ENCODE measurements around the gene USP10.
"Not testable (repeated sequence)": the region's sequence is repeated elsewhere in the genome, so short reads cannot be mapped to it uniquely, and the experiment has no call there.

Gene USP10

DNA sequence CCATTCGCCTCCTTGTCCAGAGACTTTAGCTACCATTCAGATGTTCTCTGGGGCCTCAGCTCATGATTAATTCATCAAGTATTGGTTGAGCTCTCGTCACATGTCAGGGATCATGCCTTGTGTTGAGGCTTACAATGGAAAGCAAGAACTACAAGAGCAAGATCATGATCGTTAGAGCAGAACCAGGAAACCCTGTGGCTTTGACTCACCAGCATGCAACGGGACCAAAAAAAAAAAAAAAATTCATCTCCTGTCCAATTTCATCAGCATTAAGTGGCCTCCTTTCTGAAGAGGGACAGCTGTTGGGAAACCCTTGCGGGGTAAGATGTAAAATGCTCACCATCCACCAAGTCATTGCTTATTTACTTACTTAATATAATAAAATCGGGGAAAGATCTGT lies 12.1 kb upstream of the USP10 start:
- TF ChIP-seq, protein P1, sequence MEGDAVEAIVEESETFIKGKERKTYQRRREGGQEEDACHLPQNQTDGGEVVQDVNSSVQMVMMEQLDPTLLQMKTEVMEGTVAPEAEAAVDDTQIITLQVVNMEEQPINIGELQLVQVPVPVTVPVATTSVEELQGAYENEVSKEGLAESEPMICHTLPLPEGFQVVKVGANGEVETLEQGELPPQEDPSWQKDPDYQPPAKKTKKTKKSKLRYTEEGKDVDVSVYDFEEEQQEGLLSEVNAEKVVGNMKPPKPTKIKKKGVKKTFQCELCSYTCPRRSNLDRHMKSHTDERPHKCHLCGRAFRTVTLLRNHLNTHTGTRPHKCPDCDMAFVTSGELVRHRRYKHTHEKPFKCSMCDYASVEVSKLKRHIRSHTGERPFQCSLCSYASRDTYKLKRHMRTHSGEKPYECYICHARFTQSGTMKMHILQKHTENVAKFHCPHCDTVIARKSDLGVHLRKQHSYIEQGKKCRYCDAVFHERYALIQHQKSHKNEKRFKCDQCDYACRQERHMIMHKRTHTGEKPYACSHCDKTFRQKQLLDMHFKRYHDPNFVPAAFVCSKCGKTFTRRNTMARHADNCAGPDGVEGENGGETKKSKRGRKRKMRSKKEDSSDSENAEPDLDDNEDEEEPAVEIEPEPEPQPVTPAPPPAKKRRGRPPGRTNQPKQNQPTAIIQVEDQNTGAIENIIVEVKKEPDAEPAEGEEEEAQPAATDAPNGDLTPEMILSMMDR (IDR thresholded peaks at IDR 0.05; ENCODE audit: insufficient read depth, missing control alignments), result no peak
- FAIRE-seq (no peak), DNase-seq (ENCODE audit: insufficient read length, low spot score) (no peak)

DNA sequence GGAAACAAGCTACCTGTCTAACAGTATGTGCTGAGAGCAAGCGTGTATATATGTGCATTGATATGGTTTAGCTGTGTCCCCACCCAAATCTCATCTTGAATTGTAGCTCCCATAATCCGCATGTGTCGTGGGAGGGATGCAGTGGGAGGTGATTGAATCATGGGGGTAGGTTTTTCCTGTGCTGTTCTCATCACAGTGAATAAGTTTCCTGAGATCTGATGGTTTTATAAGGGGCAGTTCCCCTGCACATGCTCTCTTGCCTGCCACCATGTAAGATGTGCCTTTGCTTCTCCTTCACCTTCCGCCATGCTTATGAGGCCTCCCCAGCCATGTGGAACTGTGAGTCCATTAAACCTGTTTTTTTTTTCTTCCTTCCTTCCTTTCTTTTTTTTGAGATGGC lies 11.6 kb upstream of the USP10 start:
- not testable (repeated sequence) for DNase-seq (ENCODE audit: insufficient read length, low spot score); FAIRE-seq

DNA sequence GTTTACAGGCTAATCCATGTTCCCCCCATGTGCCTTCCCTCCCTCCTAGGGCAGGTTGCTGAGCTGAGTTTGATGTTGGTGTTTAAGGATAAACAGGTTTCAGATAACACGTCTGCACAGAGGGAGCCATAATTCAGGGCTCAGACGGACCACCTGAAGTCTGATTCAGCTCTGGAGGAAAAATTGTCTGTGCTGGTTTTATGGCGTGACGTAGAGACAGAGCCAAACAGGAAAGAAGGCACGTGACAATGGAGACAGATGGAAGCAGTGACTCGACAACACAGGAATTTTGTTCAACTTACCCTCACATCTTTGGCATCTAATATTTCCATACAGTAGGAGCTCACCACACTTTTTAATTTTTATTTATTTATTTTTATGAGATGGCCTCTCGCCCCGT lies 10.7 kb upstream of the USP10 start:
- FAIRE-seq (no peak), DNase-seq (ENCODE audit: insufficient read length, low spot score) (no peak)
- TF ChIP-seq, protein P1 (IDR thresholded peaks at IDR 0.05; ENCODE audit: insufficient read depth, missing control alignments), result no peak

DNA sequence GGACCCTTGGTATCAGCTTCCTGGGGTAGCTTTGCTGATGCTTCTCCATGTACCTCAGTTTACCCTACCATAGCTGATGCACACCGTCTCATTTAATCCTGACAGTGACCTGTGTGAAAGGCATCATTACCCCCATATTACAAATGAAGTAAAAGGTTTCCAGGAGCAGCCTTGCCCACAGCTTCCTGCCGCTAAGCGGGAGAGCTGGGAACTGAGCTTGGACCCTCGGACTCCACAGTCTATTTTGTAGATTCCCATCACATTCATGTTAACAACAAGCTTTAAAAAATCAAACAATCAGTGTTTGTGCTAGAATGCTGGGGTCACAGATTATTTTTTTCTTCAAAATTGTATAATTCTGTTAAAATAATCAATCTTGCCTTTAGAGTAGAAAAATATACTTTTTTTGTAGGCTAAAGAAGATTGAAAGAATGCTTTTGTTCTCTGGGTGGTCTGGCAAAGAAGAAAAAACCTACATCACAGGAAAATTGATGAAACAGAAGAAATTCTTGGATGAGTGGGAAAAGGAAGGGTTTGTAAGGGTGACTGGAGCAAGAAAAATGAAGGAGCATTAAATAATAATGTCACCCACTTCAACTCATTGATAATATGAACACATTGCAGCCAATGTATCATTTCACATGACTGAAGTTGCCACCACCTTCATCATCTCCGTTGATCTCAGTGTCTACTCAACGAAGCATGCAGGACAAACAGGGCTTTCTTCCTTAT lies 9.5 kb upstream of the USP10 start:
- TF ChIP-seq, protein P1 (IDR thresholded peaks at IDR 0.05; ENCODE audit: insufficient read depth, missing control alignments), result no peak
- FAIRE-seq, result no peak
- DNase-seq (ENCODE audit: insufficient read length, low spot score), result no peak

DNA sequence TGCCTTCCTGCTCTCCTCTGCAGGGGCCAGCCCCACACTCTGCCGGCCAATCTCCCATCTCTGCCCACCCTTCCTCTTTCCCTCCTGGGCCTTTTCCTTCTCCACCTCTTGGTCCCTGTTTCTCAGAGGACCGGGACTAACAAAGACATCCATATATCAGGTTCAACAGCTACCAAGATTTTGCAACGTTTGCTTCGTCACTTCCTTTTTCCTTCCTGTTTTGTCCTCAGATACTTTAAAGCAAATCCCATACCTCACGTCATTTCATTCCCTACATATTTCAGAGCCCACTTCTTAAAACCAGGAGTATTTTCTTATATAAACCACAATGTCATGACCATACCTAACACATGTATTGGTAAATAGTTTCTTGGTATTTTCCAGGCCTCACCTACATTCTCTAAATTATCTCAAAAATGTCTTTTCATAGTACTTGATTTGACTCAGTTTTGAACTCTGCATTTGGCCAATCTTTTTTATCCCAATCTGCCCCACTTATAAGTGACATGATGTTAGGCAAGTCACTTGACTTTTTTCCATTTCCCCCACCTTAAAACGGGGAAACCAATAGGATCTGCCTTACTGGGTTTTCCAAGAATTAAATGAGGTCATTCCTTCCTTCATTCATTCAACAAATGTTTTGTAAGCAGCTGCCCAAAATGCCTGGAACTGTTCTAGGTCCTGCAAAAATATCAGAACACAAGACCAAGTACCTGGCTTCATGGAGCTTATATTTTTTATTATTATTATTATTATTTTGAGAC lies 7.2 kb upstream of the USP10 start:
- no peak for FAIRE-seq
- TF ChIP-seq, protein P1 (IDR thresholded peaks at IDR 0.05; ENCODE audit: insufficient read depth, missing control alignments), result no peak
- no peak for DNase-seq (ENCODE audit: insufficient read length, low spot score)

DNA sequence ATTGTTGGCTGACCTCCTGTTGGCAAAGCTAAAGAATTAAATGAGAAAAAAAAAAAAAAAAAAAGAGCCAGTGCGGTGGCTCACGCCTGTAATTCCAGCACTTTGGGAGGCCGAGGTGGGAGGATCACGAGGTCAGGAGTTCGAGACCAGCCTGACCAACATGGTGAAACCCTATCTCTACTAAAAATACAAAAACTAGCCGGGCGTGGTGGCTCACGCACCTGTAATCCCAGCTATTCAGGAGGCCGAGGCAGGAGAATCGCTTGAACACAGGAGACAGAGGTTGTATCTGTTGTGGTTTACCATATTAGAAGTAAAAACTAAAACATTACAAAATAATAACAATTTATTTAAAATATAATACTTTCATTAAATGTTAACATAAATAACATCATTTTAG lies 5.9 kb upstream of the USP10 start:
- not testable (repeated sequence) for FAIRE-seq; DNase-seq (ENCODE audit: insufficient read length, low spot score)

DNA sequence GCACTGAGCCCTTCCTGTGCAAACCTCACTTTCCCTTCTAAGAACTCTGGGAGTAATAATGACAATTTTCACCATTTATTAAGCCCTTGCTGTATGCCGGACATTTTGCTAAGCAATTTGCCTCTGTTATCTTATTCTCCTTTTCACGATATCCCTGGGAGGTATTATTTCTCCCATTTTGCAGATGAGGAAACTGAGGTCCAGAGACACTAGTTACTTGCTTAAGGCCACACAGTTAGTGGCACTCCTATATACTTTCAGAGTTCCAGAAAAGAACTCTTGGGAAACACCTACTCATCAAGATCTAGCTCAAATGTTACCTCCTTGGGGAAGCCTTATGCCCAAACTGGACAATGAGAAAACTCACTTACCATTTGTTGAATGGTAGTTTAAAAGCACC lies 4.8 kb upstream of the USP10 start:
- DNase-seq (ENCODE audit: insufficient read length, low spot score), result no peak
- no peak for FAIRE-seq
- TF ChIP-seq, protein P1 (IDR thresholded peaks at IDR 0.05; ENCODE audit: insufficient read depth, missing control alignments), result no peak

DNA sequence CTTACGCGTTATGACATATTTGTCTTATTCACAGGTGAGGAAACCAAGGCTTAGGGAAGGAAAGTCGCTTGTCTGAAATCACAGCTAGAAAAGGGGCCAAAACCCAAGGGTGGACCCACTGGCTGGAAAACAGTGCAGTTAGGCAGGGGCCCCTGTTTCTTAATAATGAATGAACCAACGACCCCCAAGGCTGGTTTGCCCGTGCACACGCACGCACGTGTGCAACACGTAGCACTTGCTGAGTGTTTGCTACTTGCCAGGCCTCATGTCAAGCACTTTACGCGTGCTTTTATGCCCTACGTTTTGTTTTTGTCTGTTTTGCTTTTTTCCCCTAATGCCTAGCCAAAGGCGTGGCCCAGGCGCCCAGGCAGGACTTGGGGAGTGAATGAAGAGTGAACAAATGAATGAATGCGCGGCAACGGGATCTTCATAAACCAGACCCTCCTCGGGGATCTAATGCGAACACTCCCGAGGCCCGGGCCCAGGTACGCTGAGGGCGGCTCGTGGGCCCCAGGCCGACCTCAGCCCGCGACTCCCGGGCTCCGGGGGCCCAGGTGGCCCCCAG lies 571 bp upstream of the USP10 start:
- no peak for DNase-seq (ENCODE audit: insufficient read length, low spot score)
- TF ChIP-seq, protein P1 (IDR thresholded peaks at IDR 0.05; ENCODE audit: insufficient read depth, missing control alignments), result no peak
- no peak for FAIRE-seq

Data from D721Med (cell line).